GM18505 (cell line): Measurements from ENCODE around the gene STRIP1.

Source experiments
- ATAC-seq: cut with Tn5 transposase; IDR thresholded peaks from one replicate; pipeline ENCODE4 v1.9.1; 2021; ENCODE audit not compliant: unreplicated experiment
- POLR2A ChIP-seq: IDR thresholded peaks from 4 replicates; pipeline ENCODE4 v1.6.1; 2011; ENCODE audit warnings: borderline replicate concordance; ENCODE audit not compliant: insufficient read depth, insufficient read length; ENCODE audit errors: extremely low read depth

Gene STRIP1

GRCh38 chr1:110034451-110035235 lies at the start of gene STRIP1:
STRIP1 (plus strand) TSS chr1:110034624; CDS start chr1:110034638, 14 bp downstream.
- TF ChIP-seq POLR2A, result peak; percentile 90
- peak; percentile 88 for ATAC-seq

GRCh38 chr1:109985247-109986053 lies 49.0 kb upstream of the STRIP1 start:
- ATAC-seq, result no peak
- TF ChIP-seq POLR2A, result no peak

GRCh38 chr1:109986054-109986444 lies 48.4 kb upstream of the STRIP1 start:
- TF ChIP-seq POLR2A, result no peak
- no peak for ATAC-seq

- no peak for TF ChIP-seq POLR2A
- ATAC-seq, result no peak
These were observed 46.0 kb upstream of the STRIP1 start for GRCh38 chr1:109988349-109988914.

- no peak for TF ChIP-seq POLR2A
- no peak for ATAC-seq
These were observed 44.7 kb upstream of the STRIP1 start for GRCh38 chr1:109989506-109990301.

- ATAC-seq, result no peak
- TF ChIP-seq POLR2A, result no peak
These were observed 44.1 kb upstream of the STRIP1 start for GRCh38 chr1:109990302-109990653.

GRCh38 chr1:109991400-109991925 lies 43.0 kb upstream of the STRIP1 start:
- no peak for ATAC-seq
- TF ChIP-seq POLR2A, result no peak

- no peak for TF ChIP-seq POLR2A
- ATAC-seq, result no peak
These were observed 40.5 kb upstream of the STRIP1 start for GRCh38 chr1:109993885-109994284.

GRCh38 chr1:109994654-109995053 lies 39.8 kb upstream of the STRIP1 start:
- ATAC-seq, result no peak
- TF ChIP-seq POLR2A, result no peak

GRCh38 chr1:109995536-109995935 lies 38.9 kb upstream of the STRIP1 start:
- no peak for ATAC-seq
- no peak for TF ChIP-seq POLR2A

- no peak for ATAC-seq
- no peak for TF ChIP-seq POLR2A
These were observed 37.9 kb upstream of the STRIP1 start for GRCh38 chr1:109996476-109996875.

GRCh38 chr1:109997204-109997866 lies 37.1 kb upstream of the STRIP1 start:
- TF ChIP-seq POLR2A, result no peak
- no peak for ATAC-seq
